Gastrocnemius medialis (tissue), 4 donors: ENCODE data around the gene GALNT15. TPM values are rescaled to one million over a fixed set of nuclear protein-coding genes. Genes with fewer than 3 reads are reported as not detected.

Experiments used
- ATAC-seq, 2 donors: fragments of 150-250 bp; one replicate each; pipeline ENCODE4 v1.9.1; 2016
- DNase-seq, 2 donors: peaks; one replicate each; pipeline ENCODE4 v3.0.0-alpha.2; 2019
- H3K27ac ChIP-seq, 4 donors: fragments of 200-600 bp; sonication (generic); 1 replicate in 1 of 4; 2 replicates in 3 of 4; pipeline ENCODE4 v1.5.1; 2016 to 2018; ENCODE audit warnings: mild to moderate bottlenecking in 2 of 4, moderate library complexity in 1 of 4
- H3K27me3 ChIP-seq, 3 donors: fragments of 200-600 bp; sonication (generic) in 2 of 3; 1 replicate in 1 of 3; 2 replicates in 2 of 3; pipeline versions ENCODE4 v1.5.1 to v1.6.0; 2016 to 2019; ENCODE audit warnings: mild to moderate bottlenecking in 1 of 3, moderate library complexity in 1 of 3
- H3K36me3 ChIP-seq, 2 donors: fragments of 200-600 bp; sonication (generic) in 1 of 2; one replicate each; pipeline ENCODE4 v1.5.1; 2017 to 2018
- H3K4me1 ChIP-seq, 2 donors: fragments of 200-600 bp; sonication (generic) in 1 of 2; one replicate each; pipeline ENCODE4 v1.5.1; 2016 to 2017; ENCODE audit warnings: mild to moderate bottlenecking in 2 of 2
- H3K4me3 ChIP-seq, 4 donors: fragments of 200-600 bp; sonication (generic) in 3 of 4; 1 replicate in 1 of 4; 2 replicates in 3 of 4; pipeline ENCODE4 v1.5.1; 2016 to 2019; ENCODE audit warnings: mild to moderate bottlenecking in 2 of 4
- H3K9me3 ChIP-seq, 3 donors: fragments of 200-600 bp; sonication (generic) in 2 of 3; 1 replicate in 1 of 3; 2 replicates in 2 of 3; pipeline ENCODE4 v1.5.1; 2016 to 2019
- POLR2A ChIP-seq, 2 donors: fragments of 450-650 bp; IDR thresholded peaks; one replicate each; pipeline ENCODE4 v1.6.1; 2017; ENCODE audit warnings: antibody characterized with exemption in 2 of 2, mild to moderate bottlenecking in 2 of 2, moderate library complexity in 2 of 2
- in situ Hi-C, 4 donors: fragments of 200-750 bp; cut with MboI; loops; one replicate each; pipeline versions ENCODE4 v1.15.0 to v1.8.0; 2017; ENCODE audit warnings: low sequenced_read_pairs in 4 of 4
- intact Hi-C: fragments of 100-400 bp; cut with DNase I; formaldehyde crosslinking; loops from one replicate; pipeline ENCODE4 v1.15.1; 2023; ENCODE audit warnings: low total_unique reads
- total RNA-seq, 4 donors: library from RNA; depleted of rRNA; stranded (reverse); fragments of >200 nt; gene quantifications; one replicate each; pipeline versions ENCODE4 v1.1.0 to v1.2.3, GENCODE V29; 2016
- TF ChIP-seq, protein P1 (sequence below), 5 experiments: fragments of 450-650 bp in 3 of 5; fragments of 200-600 bp in 2 of 5; sonication (generic) in 2 of 5; IDR thresholded peaks in 4 of 5; conservative IDR thresholded peaks in 1 of 5; 1 replicate in 4 of 5; 2 replicates in 1 of 5; pipeline ENCODE4 v1.5.1; 2016 to 2019; ENCODE audit warnings: antibody characterized with exemption in 5 of 5, mild to moderate bottlenecking in 3 of 5, moderate library complexity in 3 of 5

GALNT15 gene
- total RNA-seq, 4 donors from 2014 or later = 57.6 to 94.0 (median 79.6) TPM

DNA sequence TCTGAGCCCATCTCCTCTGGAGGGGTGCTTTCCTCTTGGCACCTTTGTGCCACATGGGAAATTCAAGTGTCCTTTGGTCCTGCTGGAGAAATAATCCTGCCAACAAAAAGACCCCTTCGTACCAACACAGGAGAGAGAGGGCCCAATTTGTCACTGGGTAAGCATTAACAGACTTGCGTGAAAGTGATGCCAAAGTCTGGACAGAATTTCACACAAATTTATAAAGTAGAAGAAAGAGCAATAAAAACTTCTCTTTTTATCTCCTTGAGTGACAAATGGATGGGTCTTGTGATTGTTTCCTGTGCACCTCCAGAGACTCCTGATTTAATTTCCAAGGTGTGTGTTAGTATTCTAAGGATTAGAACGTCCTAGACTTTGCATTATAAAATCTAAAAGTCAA, 75.4 kb downstream of the GALNT15 start:
- ATAC-seq = no peak
- in situ Hi-C loops (loop anchor here (5.0 to 25.0 kb wide), 10 partner anchors 75 to 638 kb away; partner anchors contain the start of genes BTD (in 1 of the 4), GALNT15 (in 1 of the 4) and HACL1 (in 1 of the 4)), intact Hi-C loops (loop anchor here (2.0 kb wide), 2 partner anchors 75 to 619 kb away; partner anchors contain the start of gene GALNT15)
- Histone ChIP-seq H3K4me1 (peaks cover 30 to 31% of the 10 kb centered on the region in 2 donors), H3K9me3 (no peaks in the 10 kb centered on the region), H3K4me3 (no peak overlapping the region), H3K27ac (no peak overlapping the region), H3K27me3 (no peaks in the 10 kb centered on the region), H3K36me3 (no peaks in the 10 kb centered on the region)
- no peak for DNase-seq
- no peak for TF ChIP-seq POLR2A (IDR thresholded peaks at IDR 0.05)
- TF ChIP-seq, protein P1, sequence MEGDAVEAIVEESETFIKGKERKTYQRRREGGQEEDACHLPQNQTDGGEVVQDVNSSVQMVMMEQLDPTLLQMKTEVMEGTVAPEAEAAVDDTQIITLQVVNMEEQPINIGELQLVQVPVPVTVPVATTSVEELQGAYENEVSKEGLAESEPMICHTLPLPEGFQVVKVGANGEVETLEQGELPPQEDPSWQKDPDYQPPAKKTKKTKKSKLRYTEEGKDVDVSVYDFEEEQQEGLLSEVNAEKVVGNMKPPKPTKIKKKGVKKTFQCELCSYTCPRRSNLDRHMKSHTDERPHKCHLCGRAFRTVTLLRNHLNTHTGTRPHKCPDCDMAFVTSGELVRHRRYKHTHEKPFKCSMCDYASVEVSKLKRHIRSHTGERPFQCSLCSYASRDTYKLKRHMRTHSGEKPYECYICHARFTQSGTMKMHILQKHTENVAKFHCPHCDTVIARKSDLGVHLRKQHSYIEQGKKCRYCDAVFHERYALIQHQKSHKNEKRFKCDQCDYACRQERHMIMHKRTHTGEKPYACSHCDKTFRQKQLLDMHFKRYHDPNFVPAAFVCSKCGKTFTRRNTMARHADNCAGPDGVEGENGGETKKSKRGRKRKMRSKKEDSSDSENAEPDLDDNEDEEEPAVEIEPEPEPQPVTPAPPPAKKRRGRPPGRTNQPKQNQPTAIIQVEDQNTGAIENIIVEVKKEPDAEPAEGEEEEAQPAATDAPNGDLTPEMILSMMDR (IDR thresholded peaks at IDR 0.05 in 4 of 5, conservative IDR thresholded peaks at IDR 0.05 in 1 of 5) = no peak

DNA sequence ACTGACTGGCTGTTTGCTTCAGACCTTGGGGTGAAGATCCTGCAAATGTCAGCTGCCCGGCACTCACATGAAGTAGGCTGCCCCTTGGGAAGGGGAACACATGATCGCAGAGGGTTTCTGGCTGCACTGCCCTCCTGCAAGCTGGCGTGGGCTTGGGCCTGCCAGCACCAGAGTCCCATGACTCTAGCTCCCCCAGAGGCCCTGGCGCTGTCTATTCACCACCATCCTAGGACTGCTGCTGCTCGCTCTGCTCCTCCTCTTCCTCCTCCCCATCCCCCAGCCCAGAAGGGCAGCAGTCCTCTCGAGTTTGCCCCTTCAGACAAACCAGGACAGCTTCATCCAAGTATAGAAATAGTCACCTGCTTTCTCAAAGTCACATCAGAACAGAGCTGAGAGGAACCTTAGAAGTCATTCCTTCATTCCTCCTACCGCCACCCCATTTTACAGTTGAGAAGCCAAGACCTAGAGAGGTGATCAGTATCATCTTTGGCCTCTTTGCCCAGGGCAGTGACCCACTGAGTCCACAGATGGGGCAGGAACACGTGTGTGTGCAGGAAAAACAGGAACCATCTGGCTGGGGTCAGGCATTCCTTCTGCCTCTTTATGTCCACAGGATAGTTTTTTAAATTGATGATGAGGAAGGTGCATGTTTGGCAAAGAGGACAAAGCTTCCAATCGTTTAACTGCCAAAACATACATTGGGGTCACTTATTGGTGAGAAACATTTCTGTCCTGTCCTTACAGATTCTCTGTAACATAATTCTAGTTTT, 77.0 kb downstream of the GALNT15 start:
- no peaks in the 10 kb centered on the region for H3K9me3 ChIP-seq
- intact Hi-C loops (no loop called here), in situ Hi-C loops (loop anchor here in 1 of 4 donors (25.0 kb wide), 1 partner anchor 639 kb away; the partner anchor contains the start of genes BTD and HACL1)
- no peak for ATAC-seq
- peaks cover 30 to 32% of the 10 kb centered on the region in 2 donors for H3K4me1 ChIP-seq
- no peak overlapping the region for H3K27ac ChIP-seq
- H3K27me3 ChIP-seq = no peaks in the 10 kb centered on the region
- H3K4me3 ChIP-seq = no peak overlapping the region
- TF ChIP-seq, protein P1 (IDR thresholded peaks at IDR 0.05 in 4 of 5, conservative IDR thresholded peaks at IDR 0.05 in 1 of 5) = no peak
- TF ChIP-seq POLR2A (IDR thresholded peaks at IDR 0.05) = no peak
- H3K36me3 ChIP-seq = no peaks in the 10 kb centered on the region
- DNase-seq = no peak

DNA sequence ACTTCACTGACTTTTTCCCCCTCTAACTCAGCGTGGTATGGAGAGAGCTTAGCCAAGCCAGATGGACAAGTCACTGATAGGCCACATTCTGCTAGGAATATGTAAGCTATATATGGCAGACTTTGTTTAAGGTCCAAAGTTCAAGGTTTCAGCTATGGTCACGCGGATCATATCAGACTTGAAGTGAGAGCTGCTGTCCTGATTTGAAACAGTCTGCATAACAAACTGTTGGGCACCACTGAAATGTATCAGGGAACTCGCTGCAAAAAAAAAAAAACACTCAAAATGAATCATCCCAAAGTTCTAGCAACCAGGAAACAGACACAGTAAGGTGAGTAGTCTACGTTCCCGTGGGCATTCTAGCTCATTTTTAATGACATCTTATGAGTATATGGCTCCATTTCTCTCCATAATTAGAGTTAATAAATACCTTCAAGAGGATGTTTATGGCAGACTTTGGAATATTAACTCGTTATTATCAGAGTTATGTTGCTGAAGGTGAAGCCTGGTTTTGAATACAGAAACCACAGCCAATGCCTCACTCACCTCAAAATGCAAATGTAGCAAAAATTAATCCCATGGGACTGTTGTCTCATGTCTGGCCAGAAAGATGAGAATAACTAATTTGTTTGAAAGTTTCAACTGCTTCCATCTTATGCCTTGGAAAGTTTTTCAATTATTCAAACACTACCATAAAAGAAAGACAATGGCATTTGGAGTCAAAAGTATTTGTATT, 77.9 kb downstream of the GALNT15 start:
- intact Hi-C loops (no loop called here), in situ Hi-C loops (loop anchor here in 1 of 4 donors (25.0 kb wide), 1 partner anchor 640 kb away; the partner anchor contains the start of genes BTD and HACL1)
- no peak for TF ChIP-seq POLR2A (IDR thresholded peaks at IDR 0.05)
- TF ChIP-seq, protein P1 (IDR thresholded peaks at IDR 0.05 in 4 of 5, conservative IDR thresholded peaks at IDR 0.05 in 1 of 5) = no peak

DNA sequence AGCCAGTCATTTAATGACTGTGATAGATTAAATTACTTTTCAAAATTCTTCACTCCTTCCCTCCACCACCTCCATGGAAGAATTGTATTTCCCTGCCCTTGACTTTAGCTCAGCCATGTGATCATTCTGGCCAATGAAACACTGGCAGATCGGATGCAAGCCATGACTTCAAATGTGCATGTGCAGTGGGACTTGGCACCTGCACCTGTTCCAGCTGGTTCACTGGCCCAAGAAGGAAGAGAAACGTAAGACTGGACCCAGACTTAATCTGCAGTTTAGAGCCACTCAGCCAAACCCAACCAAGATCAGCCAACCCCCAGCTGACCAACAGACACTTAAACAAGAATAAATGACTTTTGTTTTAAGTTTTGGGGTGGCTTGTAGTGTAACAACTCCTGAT, 78.5 kb downstream of the GALNT15 start:
- Histone ChIP-seq H3K27me3 (no peaks in the 10 kb centered on the region), H3K9me3 (no peaks in the 10 kb centered on the region), H3K36me3 (no peaks in the 10 kb centered on the region), H3K27ac (peak overlapping the region; percentile 69 to 89 (median 73)), H3K4me3 (no peak overlapping the region), H3K4me1 (peaks cover 34 to 41% of the 10 kb centered on the region in 2 donors)
- ATAC-seq (peak in 1 of 2 donors; percentile 49), DNase-seq (no peak)
- intact Hi-C loops (no loop called here), in situ Hi-C loops (loop anchor here in 1 of 4 donors (25.0 kb wide), 1 partner anchor 641 kb away; the partner anchor contains the start of genes BTD and HACL1)
- no peak for TF ChIP-seq POLR2A (IDR thresholded peaks at IDR 0.05)

More for the DNA sequence above, 77.9 kb downstream of the GALNT15 start:
- Histone ChIP-seq H3K4me3 (no peak overlapping the region), H3K36me3 (no peaks in the 10 kb centered on the region), H3K9me3 (no peaks in the 10 kb centered on the region), H3K27ac (peak overlapping the region in 2 of 4 donors; percentile 69 to 89), H3K27me3 (no peaks in the 10 kb centered on the region), H3K4me1 (peaks cover 29 to 36% of the 10 kb centered on the region in 2 donors)
- DNase-seq = no peak
- ATAC-seq = no peak
